GM21447 (cell line): ENCODE measurements around the gene STMND1.

Experiments used
- ATAC-seq: cut with Tn5 transposase; IDR thresholded peaks from one replicate; pipeline ENCODE4 v1.9.1; 2021; ENCODE audit not compliant: unreplicated experiment

Gene STMND1

GRCh38 chr6:17097982-17098381 lies 3.9 kb upstream of the STMND1 start:
- ATAC-seq: no peak

DNA sequence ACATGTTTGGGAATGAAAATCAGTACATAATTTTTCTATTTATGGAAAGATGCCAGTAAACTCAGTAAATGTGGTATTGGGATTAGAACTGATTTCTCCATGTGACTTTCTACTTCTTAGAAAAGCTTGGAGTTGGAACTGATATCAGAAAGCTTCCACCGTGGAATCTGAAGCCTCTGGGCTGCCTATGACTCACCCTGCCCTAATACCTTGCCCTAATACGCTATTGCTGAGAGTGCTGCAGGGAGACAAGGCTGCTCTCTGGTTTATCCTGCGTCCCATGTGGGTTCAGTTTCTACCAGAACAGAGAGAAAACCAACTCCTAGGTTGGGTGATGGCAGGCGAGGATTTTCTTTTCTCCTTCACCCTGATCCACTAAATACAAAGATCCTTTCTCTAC lies 3.3 kb upstream of the STMND1 start:
- ATAC-seq: no peak

DNA sequence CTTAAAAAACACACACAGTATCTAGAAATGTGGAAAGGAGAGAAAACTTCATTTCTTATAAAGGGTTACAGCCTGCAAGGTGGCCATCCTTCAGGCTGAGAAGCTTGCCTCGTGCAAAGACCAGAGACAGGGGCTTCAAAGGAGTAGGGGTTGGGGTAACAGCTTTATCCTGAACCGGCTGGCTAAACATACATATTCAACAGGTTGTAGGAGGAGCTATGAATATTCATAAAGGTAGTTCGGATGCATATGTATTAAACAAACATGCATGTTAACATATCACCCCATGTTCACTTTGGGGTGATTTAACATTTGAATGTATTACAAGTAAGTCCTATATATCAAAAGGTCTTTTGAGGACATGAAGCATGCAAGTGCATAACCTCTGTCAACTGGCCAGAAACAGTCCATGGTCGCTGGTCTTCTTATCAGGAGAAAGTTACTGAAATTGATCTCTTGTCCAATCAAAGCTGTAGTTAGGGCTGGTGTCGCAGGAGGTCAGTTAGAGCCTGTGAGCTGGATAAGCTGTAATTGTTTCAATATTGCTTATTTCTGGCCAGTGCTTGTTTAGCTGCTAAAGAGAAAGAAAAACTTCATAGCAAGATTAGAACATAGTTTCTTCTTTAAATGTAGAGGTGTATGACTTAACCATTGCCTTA lies 2.3 kb upstream of the STMND1 start:
- ATAC-seq: no peak

DNA sequence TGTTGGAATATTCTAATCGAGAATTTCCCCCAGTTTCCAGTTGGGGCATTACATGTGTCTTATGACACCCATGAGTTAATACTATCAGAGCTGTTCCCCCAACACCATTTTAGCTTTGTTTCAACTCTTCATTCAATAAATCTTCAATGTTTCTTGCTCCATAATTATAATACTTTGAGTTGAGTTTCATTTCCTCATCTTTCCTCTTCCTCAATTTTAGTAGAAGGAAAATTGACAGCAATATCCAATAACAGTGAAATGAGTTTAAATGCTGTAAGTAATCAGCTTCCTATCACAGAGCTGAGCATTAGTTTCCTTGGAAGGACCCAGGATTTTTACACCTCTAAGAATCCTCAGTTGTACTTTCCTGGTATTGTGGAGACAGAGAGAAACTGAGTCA lies 1.0 kb upstream of the STMND1 start:
- ATAC-seq: no peak

GRCh38 chr6:17102258-17102870 lies 514 bp downstream of the STMND1 start:
- ATAC-seq: no peak

GRCh38 chr6:17103715-17104114 lies 1.9 kb downstream of the STMND1 start:
- ATAC-seq: no peak

- ATAC-seq: no peak
Measured at GRCh38 chr6:17107863-17108262, 6.0 kb downstream of the STMND1 start.

- ATAC-seq: no peak
Measured at GRCh38 chr6:17115251-17116116, 13.6 kb downstream of the STMND1 start.

DNA sequence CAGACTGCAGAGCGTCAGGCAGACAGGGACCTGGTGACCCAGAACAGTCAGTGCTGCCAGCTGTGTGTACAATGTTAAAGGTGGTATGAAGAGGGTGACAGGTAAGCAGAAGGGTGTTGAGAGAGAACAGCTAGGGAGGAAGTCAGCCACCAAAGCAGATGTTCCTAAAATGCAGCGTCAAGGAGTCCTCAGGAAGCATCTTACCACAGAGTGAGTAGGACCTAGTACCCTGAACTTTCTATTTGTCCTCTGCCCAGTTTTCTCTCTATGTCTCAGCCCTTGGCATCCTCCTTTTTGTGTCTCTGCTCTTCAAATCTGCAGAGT lies 14.2 kb downstream of the STMND1 start:
- no peak for ATAC-seq

DNA sequence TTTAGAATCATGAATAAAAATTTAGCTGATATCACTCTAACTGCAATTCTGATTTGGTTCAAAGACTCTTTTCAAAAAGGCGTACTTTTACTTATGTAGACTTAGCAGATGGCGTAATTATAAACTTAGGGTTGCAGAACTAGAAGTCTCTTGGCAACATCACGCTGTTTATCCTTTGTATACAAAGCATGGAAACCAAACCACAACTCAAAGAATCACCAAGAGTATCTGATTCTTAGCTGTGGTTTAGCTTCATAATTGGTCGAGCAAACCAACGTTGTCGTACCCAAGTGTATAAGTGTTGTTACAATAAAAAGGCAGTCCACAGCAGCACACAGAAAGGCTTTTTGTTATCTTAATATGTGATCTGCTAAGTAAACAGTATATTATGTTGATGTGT lies 18.2 kb downstream of the STMND1 start:
- ATAC-seq: no peak

DNA sequence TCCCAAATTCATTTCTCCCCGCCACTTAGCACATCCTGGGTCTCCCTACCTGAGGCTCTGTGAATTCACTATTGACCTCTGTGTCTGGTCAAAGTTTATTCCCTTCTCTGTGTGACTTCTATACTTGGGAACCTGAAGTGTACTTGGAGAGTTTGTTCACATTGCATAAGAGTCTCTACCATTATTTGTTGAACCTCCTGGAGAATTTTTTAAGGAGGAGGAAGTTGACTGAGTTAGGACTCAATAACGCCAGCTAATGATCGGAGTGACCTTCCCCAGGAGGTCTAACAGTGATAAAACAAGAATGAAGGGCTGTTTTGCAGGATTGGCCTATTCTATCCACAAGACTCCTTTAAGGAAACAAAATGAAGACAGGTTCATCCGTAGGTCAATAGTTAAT lies 23.6 kb downstream of the STMND1 start:
- ATAC-seq: no peak

DNA sequence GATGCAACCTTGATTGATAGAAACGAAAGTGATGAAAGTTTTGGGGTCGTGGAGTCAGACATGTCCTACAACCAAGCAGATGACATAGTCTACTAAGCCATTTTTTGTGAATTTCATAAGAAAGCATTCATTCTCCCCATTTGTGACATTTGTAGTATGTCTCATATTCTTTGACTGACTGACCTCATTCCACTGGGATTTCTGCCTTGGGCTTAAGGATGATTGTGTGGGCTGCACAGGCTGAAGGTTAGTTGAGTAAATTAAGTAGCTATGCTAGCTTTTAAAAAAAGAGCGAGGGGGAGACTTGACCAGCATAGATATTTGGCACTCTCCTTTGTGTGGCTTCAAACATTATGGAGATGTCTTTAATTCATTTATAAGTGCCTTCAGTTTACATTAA lies 28.9 kb downstream of the STMND1 start:
- no peak for ATAC-seq

DNA sequence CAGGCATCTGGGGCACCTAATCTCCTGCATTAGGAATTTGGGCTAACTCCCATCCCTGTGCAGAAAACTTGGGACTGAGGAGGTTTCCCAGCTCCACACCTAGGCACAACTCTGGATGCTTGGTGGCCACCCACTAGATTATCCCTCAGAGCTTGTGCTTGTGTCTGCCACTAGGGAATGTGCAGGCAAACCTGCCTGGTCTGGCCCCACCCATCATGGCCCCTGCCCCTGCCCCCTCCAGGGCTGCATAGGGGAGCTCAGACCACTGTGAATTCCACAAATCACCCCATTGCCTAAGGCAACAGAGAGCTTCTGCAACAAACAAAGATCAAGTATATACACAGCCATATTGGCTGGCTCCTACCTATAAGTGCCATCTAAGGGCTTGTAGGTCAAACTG lies 31.1 kb downstream of the STMND1 start:
- no peak for ATAC-seq

DNA sequence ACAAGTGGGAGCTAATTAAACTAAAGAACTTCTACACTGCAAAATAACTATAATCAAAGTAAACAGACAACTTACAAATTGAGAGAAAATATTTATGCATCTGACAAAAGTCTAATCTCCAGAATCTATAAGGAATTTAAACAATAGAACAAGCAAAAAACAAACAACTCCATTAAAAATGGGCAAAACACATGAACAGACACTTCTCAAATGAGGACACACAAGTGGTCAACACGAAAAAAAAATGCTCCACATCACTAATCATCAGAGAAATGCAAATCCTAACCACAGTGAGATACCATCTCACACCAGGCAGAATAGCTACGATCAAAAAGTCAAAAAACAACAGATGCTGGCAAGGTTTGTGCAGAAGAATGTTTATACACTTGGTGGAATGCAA lies 36.2 kb downstream of the STMND1 start:
- ATAC-seq: no peak

- no peak for ATAC-seq
Measured at GRCh38 chr6:17144016-17144415, 42.2 kb downstream of the STMND1 start.

- no peak for ATAC-seq
Measured at GRCh38 chr6:17149571-17149970, 47.7 kb downstream of the STMND1 start.

- ATAC-seq: no peak
Measured at GRCh38 chr6:17150096-17150495, 48.2 kb downstream of the STMND1 start.

GRCh38 chr6:17151888-17152287 lies 50.0 kb downstream of the STMND1 start:
- no peak for ATAC-seq

DNA sequence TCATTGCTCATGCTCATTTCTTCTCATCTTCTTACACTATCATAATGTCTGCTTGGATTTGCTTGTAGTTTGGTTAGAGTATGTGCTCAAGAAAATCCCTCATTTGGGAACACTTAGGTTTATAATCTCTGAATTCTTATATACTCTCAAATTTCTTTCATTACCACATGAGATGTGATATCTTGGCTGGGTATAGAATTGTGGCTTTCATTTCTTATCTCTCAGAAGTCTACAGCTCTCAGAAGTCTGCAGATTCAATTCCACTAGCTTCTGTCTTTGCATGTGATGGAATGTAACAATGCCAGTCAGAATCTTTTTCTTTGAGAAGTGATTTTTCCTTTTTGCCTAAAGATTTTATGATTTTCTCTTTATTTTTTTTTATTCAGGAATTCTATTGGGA lies 50.9 kb downstream of the STMND1 start:
- no peak for ATAC-seq

- ATAC-seq: no peak
Measured at GRCh38 chr6:17156112-17156921, 54.5 kb downstream of the STMND1 start.

GRCh38 chr6:17156966-17157365 lies 55.1 kb downstream of the STMND1 start:
- ATAC-seq: no peak
